ENCODE data around the gene DDHD1.
"Not testable (repeated sequence)": the region's sequence is repeated elsewhere in the genome, so short reads cannot be mapped to it uniquely, and the experiment has no call there.

Gene DDHD1

GRCh38 chr14:53108292-53109104 lies 44.6 kb downstream of the DDHD1 start:
- no peak for DNase-seq (ENCODE audit: low spot score)

- DNase-seq (ENCODE audit: low spot score) = no peak
Observed at GRCh38 chr14:53106768-53107167, 46.4 kb downstream of the DDHD1 start.

GRCh38 chr14:53103636-53104340 lies 49.3 kb downstream of the DDHD1 start:
- DNase-seq (ENCODE audit: low spot score) = no peak

GRCh38 chr14:53093206-53093605 lies 59.9 kb downstream of the DDHD1 start:
- DNase-seq (ENCODE audit: low spot score) = no peak

- no peak for DNase-seq (ENCODE audit: low spot score)
Observed at GRCh38 chr14:53090853-53091252, 62.3 kb downstream of the DDHD1 start.

GRCh38 chr14:53084954-53085353 lies 68.2 kb downstream of the DDHD1 start:
- DNase-seq (ENCODE audit: low spot score) = not testable (repeated sequence)

- DNase-seq (ENCODE audit: low spot score) = no peak
Observed at GRCh38 chr14:53064475-53064874, 88.6 kb downstream of the DDHD1 start.

- no peak for DNase-seq (ENCODE audit: low spot score)
Observed at GRCh38 chr14:53062856-53063255, 90.3 kb downstream of the DDHD1 start.

GRCh38 chr14:53060046-53060445 lies 93.1 kb downstream of the DDHD1 start:
- no peak for DNase-seq (ENCODE audit: low spot score)

GRCh38 chr14:53055003-53055402 lies 98.1 kb downstream of the DDHD1 start:
- peak; percentile 62 for DNase-seq (ENCODE audit: low spot score)

- DNase-seq (ENCODE audit: low spot score) = peak; percentile 66
Observed at GRCh38 chr14:53054457-53054856, 98.7 kb downstream of the DDHD1 start.

- peak; percentile 19 for DNase-seq (ENCODE audit: low spot score)
Observed at GRCh38 chr14:53048631-53049030, 104.5 kb downstream of the DDHD1 start.

GRCh38 chr14:53047307-53048069 lies 105.6 kb downstream of the DDHD1 start:
- DNase-seq (ENCODE audit: low spot score) = no peak

GRCh38 chr14:53044486-53044885 lies 108.6 kb downstream of the DDHD1 start:
- peak; percentile 74 for DNase-seq (ENCODE audit: low spot score)

- DNase-seq (ENCODE audit: low spot score) = no peak
Observed at GRCh38 chr14:53043027-53043581, 110.0 kb downstream of the DDHD1 start.

GRCh38 chr14:53042480-53042879 lies 110.6 kb downstream of the DDHD1 start:
- no peak for DNase-seq (ENCODE audit: low spot score)

- no peak for DNase-seq (ENCODE audit: low spot score)
Observed at GRCh38 chr14:53041067-53041466, 112.1 kb downstream of the DDHD1 start.

GRCh38 chr14:53038629-53039028 lies 114.5 kb downstream of the DDHD1 start:
- no peak for DNase-seq (ENCODE audit: low spot score)

GRCh38 chr14:53037016-53037415 lies 116.1 kb downstream of the DDHD1 start:
- no peak for DNase-seq (ENCODE audit: low spot score)

- DNase-seq (ENCODE audit: low spot score) = peak; percentile 17
Observed at GRCh38 chr14:53035336-53036210, 117.5 kb downstream of the DDHD1 start.

GRCh38 chr14:53034688-53035230 lies 118.4 kb downstream of the DDHD1 start:
- DNase-seq (ENCODE audit: low spot score) = no peak

Measured in AG08395 (cell line).